Measurements from ENCODE around the gene FAM76B.

DNA sequence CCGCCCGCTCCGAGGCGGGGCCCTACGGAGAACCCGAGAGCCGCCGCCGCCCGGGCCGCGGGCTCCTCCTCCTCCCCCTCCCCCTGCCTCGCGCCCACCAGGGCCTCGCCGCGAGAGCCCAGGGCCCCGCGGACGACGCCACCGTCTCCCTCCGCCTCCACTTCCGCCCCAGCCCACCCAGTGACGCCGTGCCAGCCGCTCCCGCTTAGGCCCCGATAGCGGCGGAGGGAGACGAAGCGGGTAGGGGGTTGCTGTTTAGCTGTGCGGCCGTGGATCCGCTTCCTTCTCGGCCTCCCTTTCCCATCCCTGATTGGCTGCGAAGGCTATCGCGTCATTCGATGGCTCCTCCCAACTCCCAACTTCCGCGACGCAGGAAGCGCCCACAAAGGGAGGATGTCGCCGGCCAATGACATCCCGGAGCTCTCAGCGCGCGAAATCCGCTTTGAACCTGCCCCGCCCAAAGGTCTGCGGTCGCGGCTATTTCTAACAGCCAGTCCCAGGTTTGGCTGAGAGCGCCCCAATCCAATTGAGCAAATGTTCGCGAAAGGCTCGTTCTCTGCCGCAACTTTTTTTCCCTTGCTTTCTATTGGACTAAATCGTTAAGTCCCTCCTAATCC lies at the start of gene FAM76B:
- TF ChIP-seq, protein P1, sequence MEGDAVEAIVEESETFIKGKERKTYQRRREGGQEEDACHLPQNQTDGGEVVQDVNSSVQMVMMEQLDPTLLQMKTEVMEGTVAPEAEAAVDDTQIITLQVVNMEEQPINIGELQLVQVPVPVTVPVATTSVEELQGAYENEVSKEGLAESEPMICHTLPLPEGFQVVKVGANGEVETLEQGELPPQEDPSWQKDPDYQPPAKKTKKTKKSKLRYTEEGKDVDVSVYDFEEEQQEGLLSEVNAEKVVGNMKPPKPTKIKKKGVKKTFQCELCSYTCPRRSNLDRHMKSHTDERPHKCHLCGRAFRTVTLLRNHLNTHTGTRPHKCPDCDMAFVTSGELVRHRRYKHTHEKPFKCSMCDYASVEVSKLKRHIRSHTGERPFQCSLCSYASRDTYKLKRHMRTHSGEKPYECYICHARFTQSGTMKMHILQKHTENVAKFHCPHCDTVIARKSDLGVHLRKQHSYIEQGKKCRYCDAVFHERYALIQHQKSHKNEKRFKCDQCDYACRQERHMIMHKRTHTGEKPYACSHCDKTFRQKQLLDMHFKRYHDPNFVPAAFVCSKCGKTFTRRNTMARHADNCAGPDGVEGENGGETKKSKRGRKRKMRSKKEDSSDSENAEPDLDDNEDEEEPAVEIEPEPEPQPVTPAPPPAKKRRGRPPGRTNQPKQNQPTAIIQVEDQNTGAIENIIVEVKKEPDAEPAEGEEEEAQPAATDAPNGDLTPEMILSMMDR (IDR thresholded peaks at IDR 0.05): no peak
- TF ChIP-seq POLR2A (IDR thresholded peaks at IDR 0.05): peak; percentile 73 to 90
- TF ChIP-seq POLR2AphosphoS5 (IDR thresholded peaks at IDR 0.05): peak; percentile 43 to 97 (median 93)
- TF ChIP-seq EP300 (IDR thresholded peaks at IDR 0.05): no peak

Data from suprapubic skin (tissue), 4 donors.